Jurkat, Clone E6-1 (cell line): ENCODE data around the gene YIPF6.

Experiments used
- DNase-seq: peaks from one replicate; pipeline ENCODE4 v3.0.0-alpha.2; 2011; ENCODE audit warnings: low read depth, low spot score
- H3K4me3 ChIP-seq: 2 replicates; pipeline ENCODE4 v1.5.1; 2011; ENCODE audit warnings: mild to moderate bottlenecking, low read length, control low read depth, moderate library complexity

The YIPF6 gene

DNA sequence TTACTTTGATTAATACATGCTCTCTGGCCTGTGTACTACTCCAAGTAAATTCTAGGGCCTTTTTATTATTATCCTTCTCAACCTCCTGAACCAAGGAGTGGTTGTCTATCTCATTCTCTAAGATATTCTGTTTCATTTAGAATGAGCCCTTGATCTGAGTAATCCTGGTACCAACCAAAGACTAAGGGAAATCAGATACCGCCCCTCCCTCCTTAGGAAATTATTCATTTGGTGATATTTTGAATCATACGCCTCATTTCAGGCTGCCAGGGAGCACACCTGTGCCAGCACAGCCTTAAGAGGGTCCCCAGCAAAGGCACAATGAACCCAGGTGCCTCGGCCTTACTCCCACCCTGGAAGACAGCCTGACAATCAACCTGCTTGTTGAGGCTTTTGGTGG, 75.4 kb downstream of the YIPF6 start:
- no peak overlapping the region for H3K4me3 ChIP-seq

DNA sequence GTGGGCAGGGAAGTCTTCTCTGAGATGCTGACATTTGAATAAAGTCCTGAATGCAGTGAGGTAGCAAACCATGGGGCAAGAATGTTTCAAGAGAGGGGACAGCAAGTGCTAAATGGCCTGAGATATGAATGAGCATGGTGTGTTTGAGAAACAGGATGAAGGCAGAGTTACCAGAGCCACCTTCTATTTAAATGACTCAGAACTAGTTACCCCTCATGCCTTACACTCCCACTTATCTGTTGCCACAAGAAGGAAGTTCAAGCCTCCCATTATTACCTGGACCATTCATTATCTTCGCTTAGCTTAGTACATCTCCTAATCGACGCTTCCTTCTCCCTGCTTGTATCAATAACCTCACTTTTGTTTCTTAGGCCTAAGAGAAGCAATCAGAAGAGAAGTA, 81.0 kb downstream of the YIPF6 start:
- no peak for DNase-seq
- no peak overlapping the region for H3K4me3 ChIP-seq

More for the DNA sequence above, 75.4 kb downstream of the YIPF6 start:
- DNase-seq = no peak

DNA sequence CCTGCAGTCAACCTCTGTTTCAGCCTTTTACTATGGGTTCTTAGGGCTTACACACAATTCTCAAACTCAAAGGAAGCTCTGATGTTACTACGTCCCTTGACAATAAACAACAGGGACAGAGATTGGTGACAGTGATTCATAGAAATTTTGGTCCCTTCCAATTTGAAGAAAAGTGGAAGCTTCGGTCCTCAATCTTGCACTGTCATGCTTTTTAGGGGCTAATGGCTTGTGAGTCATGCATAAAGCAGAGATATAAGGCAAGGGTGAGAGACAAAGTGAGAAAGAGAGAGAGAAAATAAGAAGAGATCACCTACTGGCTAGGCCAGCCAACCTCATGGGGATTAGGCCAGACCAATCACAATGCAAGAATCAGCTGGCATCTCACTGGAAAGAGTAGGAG, 85.4 kb downstream of the YIPF6 start:
- no peak for DNase-seq
- no peak overlapping the region for H3K4me3 ChIP-seq
